ENCODE results near the gene MXD3. TPM values are rescaled to one million over a fixed set of nuclear protein-coding genes. Genes with fewer than 3 reads are reported as not detected.

The MXD3 gene
- total RNA-seq, 4 donors from 2014 or later, result 10.8 to 257 (median 21.7) TPM

DNA sequence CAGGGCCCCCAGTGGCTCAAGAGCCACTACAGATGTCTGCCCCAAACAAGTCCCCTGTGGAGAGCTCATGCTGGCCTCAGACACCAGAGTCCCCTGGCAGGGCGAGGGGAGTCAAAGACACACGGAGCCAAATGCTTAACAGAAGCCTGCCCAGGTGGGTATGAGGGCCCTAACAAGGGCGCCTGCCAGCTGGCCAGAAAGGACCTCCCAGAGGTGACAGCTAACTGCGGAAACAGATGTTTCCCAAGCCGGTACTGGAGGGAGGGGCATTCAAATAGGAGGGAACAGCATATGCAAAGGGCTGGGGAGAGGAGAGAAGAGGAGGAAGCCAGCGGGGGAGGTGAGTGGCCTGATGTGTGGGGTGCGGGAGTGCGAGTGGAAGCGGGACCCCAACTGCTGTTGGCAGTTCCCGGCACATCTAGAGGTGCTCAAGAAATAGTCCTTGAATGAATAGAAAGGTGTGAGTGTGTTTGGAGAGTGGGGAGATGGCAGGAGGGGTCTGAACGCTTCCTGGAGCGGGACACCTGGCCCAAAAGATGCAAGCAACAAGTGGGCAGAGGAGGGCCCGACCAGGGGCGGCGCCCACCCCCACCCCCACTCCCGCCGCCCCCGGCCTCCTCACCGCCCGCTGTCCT is 824 bp downstream of the MXD3 start:
- Histone ChIP-seq H3K27ac (peak overlapping the region; percentile 63 to 70 (median 67)), H3K27me3 (no peaks in the 10 kb centered on the region), H3K9me3 (no peaks in the 10 kb centered on the region), H3K4me1 (peaks cover 20 to 36% (median 27%) of the 10 kb centered on the region in 4 donors), H3K4me3 (peak overlapping the region in 3 of 4 donors; percentile 38 to 76 (median 44)), H3K36me3 (no peaks in the 10 kb centered on the region)
- intact Hi-C loops (cut with DNase I; ENCODE audit: low total_unique reads) (loop anchor here (10.0 kb wide), 1 partner anchor 144 kb away; no protein-coding TSS in a partner anchor), in situ Hi-C loops (cut with MboI; ENCODE audit: low pct_ligation_motif_present in 1 of 4, low pct_unique_long_range_greater_than_20kb in 1 of 4, low sequenced_read_pairs in 3 of 4) (loop anchor here in 1 of 4 donors (25.0 kb wide), 1 partner anchor 151 kb away; the partner anchor contains the start of gene DBN1)
- WGBS, 2 donors (ENCODE audit: low coverage in 1 of 2), result 12 to 14% methylated on average over 6 to 19 of the region's 20 CpGs
- no peak for TF ChIP-seq EP300 (IDR thresholded peaks at IDR 0.05; ENCODE audit: low read depth)
- TF ChIP-seq POLR2A (IDR thresholded peaks at IDR 0.05), result no peak
- TF ChIP-seq POLR2AphosphoS5 (IDR thresholded peaks at IDR 0.05), result peak in 1 of 3 donors; percentile 20
- TF ChIP-seq, protein P1, sequence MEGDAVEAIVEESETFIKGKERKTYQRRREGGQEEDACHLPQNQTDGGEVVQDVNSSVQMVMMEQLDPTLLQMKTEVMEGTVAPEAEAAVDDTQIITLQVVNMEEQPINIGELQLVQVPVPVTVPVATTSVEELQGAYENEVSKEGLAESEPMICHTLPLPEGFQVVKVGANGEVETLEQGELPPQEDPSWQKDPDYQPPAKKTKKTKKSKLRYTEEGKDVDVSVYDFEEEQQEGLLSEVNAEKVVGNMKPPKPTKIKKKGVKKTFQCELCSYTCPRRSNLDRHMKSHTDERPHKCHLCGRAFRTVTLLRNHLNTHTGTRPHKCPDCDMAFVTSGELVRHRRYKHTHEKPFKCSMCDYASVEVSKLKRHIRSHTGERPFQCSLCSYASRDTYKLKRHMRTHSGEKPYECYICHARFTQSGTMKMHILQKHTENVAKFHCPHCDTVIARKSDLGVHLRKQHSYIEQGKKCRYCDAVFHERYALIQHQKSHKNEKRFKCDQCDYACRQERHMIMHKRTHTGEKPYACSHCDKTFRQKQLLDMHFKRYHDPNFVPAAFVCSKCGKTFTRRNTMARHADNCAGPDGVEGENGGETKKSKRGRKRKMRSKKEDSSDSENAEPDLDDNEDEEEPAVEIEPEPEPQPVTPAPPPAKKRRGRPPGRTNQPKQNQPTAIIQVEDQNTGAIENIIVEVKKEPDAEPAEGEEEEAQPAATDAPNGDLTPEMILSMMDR (IDR thresholded peaks at IDR 0.05), result no peak
- DNase-seq, result peak; percentile 70

DNA sequence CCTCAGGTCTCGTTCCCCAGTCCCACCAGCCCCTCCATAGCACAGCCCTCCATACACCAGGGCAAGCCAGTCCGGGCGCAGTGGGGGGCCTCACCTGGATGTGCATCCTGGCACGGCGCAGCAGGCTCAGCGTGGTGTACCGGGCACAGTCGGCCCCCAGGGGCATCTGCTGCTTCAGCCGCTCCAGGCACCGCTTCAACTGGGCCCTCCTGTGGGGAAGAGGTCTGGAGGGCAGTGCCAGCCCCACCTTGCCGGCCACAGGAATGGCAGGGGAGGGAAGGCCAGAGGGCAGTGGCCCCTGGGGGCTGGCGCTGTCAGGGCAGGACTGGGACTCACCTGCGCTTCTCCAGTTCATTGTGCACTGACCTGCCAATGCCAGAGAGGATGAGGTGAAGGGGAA is 1.4 kb downstream of the MXD3 start:
- WGBS, 2 donors (ENCODE audit: low coverage in 1 of 2), result 98% methylated on average over 11 of the region's 13 CpGs; no CpG with 5 or more reads in 1 of the 2 donors
- no peak overlapping the region for H3K4me3 ChIP-seq
- H3K27ac ChIP-seq, result peak overlapping the region in 2 of 4 donors; percentile 49 to 69
- no peaks in the 10 kb centered on the region for H3K27me3 ChIP-seq
- TF ChIP-seq EP300 (IDR thresholded peaks at IDR 0.05; ENCODE audit: low read depth) (no peak), POLR2A (IDR thresholded peaks at IDR 0.05) (no peak), POLR2AphosphoS5 (IDR thresholded peaks at IDR 0.05) (no peak)
- TF ChIP-seq, protein P1 (IDR thresholded peaks at IDR 0.05), result no peak
- H3K9me3 ChIP-seq, result no peaks in the 10 kb centered on the region
- no peak for DNase-seq
- in situ Hi-C loops (cut with MboI; ENCODE audit: low pct_ligation_motif_present in 1 of 4, low pct_unique_long_range_greater_than_20kb in 1 of 4, low sequenced_read_pairs in 3 of 4), result loop anchor here in 1 of 4 donors (25.0 kb wide), 1 partner anchor 152 kb away; the partner anchor contains the start of gene DBN1
- peaks cover 21 to 41% (median 29%) of the 10 kb centered on the region in 4 donors for H3K4me1 ChIP-seq
- H3K36me3 ChIP-seq, result no peaks in the 10 kb centered on the region
- intact Hi-C loops (cut with DNase I; ENCODE audit: low total_unique reads), result loop anchor here (10.0 kb wide), 1 partner anchor 144 kb away; no protein-coding TSS in a partner anchor

DNA sequence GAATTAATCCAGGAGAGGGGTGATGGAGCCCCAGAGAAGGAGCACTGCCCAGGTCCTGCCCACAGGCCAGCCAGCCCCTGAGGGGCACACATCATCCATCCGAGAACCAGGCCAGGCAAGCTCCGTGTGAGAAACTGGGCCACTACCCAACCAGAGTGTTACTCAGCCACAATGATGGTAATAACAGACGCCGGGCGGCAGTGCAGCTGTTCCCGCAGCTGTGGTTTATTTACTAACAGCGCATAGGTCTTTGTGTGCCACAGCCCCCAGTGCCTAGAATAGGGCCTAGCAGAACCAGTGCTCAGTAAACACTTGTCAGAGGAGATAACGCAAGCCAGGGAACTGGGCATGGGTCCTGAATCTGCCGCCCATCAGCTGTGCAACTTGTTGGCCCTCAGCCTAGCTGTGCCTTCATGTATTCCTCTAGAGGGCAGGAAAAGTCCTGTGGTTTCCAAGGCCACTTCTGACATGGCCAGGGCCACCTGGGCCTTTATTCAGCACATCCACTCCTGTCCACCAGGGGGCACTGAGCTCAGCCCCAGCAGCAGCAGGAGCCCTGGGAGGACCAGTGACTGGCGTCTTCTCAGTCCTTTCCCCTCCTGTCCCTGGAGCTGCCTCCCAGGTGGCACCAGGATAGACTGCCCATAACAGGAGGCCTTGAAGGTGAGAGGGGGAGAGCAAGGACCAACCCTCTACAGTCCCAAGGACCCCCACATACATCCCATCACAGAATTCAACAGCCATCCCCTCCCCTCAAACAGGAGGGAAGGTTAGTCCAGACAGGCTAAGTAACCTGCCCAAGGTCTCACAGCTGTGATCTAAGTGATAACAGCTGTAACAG is 2.1 kb downstream of the MXD3 start:
- Histone ChIP-seq H3K4me1 (peaks cover 28 to 49% (median 35%) of the 10 kb centered on the region in 4 donors), H3K9me3 (no peaks in the 10 kb centered on the region), H3K27ac (peak overlapping the region in 2 of 4 donors; percentile 49 to 69), H3K36me3 (no peaks in the 10 kb centered on the region), H3K4me3 (no peak overlapping the region), H3K27me3 (no peaks in the 10 kb centered on the region)
- intact Hi-C loops (cut with DNase I; ENCODE audit: low total_unique reads), result loop anchor here (10.0 kb wide), 1 partner anchor 145 kb away; no protein-coding TSS in a partner anchor
- in situ Hi-C loops (cut with MboI; ENCODE audit: low pct_ligation_motif_present in 1 of 4, low pct_unique_long_range_greater_than_20kb in 1 of 4, low sequenced_read_pairs in 3 of 4), result loop anchor here in 1 of 4 donors (25.0 kb wide), 1 partner anchor 153 kb away; the partner anchor contains the start of gene DBN1
- peak; percentile 80 for DNase-seq
- TF ChIP-seq POLR2A (IDR thresholded peaks at IDR 0.05), result no peak
- TF ChIP-seq, protein P1 (IDR thresholded peaks at IDR 0.05), result peak; percentile 81 to 87 (median 86)
- 51% methylated on average over 10 of the region's 10 CpGs; no CpG with 5 or more reads in 1 of the 2 donors for WGBS, 2 donors (ENCODE audit: low coverage in 1 of 2)

DNA sequence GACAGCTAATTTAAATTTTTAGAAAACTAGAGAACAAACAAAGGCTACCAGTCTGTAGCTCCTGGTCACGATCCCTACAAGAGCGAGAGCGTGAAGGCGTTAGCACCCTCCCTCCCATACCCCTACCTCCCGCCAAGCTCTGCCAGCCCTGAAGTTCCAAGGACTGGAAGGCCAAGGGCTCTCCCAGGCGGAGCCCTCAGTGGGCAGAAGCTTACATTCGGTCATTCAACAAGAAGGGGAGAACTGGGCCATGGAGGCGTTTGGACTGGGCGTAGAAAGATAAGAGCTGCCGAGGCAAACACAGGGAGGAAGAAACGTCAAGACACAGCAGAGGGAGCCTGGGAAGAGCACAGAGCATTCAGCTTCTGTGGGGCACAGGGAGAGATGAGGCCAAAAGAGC is 3.0 kb downstream of the MXD3 start:
- Histone ChIP-seq H3K27me3 (no peaks in the 10 kb centered on the region), H3K27ac (no peak overlapping the region), H3K4me3 (no peak overlapping the region), H3K4me1 (peaks cover 33 to 53% (median 40%) of the 10 kb centered on the region in 4 donors), H3K9me3 (no peaks in the 10 kb centered on the region), H3K36me3 (no peaks in the 10 kb centered on the region)
- DNase-seq, result no peak
- no peak for TF ChIP-seq EP300 (IDR thresholded peaks at IDR 0.05; ENCODE audit: low read depth)
- no peak for TF ChIP-seq POLR2AphosphoS5 (IDR thresholded peaks at IDR 0.05)
- TF ChIP-seq POLR2A (IDR thresholded peaks at IDR 0.05), result no peak
- TF ChIP-seq, protein P1 (IDR thresholded peaks at IDR 0.05), result no peak
- 83 to 91% methylated on average over 2 to 11 of the region's 11 CpGs for WGBS, 2 donors (ENCODE audit: low coverage in 1 of 2)
- intact Hi-C loops (cut with DNase I; ENCODE audit: low total_unique reads) (no loop called here), in situ Hi-C loops (cut with MboI; ENCODE audit: low pct_ligation_motif_present in 1 of 4, low pct_unique_long_range_greater_than_20kb in 1 of 4, low sequenced_read_pairs in 3 of 4) (loop anchor here in 1 of 4 donors (25.0 kb wide), 1 partner anchor 154 kb away; the partner anchor contains the start of gene DBN1)
